Smooth muscle cell (in vitro differentiated cells): Measurements from ENCODE around the gene ADAMTSL1. TPM values are rescaled to one million over a fixed set of nuclear protein-coding genes. Genes with fewer than 3 reads are reported as not detected.

ENCODE experiments used
- DNase-seq: peaks from one replicate; lab custom pipeline; 2025; ENCODE audit not compliant: unreplicated experiment; lab: John Stamatoyannopoulos, UW
- H2AFZ ChIP-seq: fragments of 200-600 bp; sonication (generic); 2 replicates; pipeline ENCODE4 v1.6.0; 2016; ENCODE audit warnings: antibody characterized with exemption, low read depth, mild to moderate bottlenecking
- H3F3A ChIP-seq: fragments of 200-600 bp; sonication (generic); 2 replicates; pipeline ENCODE4 v1.6.0; 2017; ENCODE audit warnings: antibody characterized with exemption, low read depth
- H3K27ac ChIP-seq: fragments of 200-600 bp; sonication (generic); 2 replicates; pipeline ENCODE4 v1.5.1; 2016; ENCODE audit warnings: low read depth, mild to moderate bottlenecking
- H3K27me3 ChIP-seq: fragments of 200-600 bp; sonication (generic); 2 replicates; pipeline ENCODE4 v1.6.1; 2016; ENCODE audit warnings: low read depth, mild to moderate bottlenecking
- H3K36me3 ChIP-seq: fragments of 200-600 bp; sonication (generic); 2 replicates; pipeline ENCODE4 v1.5.1; 2016; ENCODE audit warnings: low read depth
- H3K4me1 ChIP-seq: fragments of 200-600 bp; sonication (generic); 2 replicates; pipeline ENCODE4 v1.5.1; 2016; ENCODE audit warnings: low read depth
- H3K4me2 ChIP-seq: fragments of 200-600 bp; sonication (generic); 2 replicates; pipeline ENCODE4 v1.6.0; 2016; ENCODE audit warnings: mild to moderate bottlenecking
- H3K4me3 ChIP-seq: fragments of 200-600 bp; sonication (generic); 2 replicates; pipeline ENCODE4 v1.5.1; 2016; ENCODE audit warnings: mild to moderate bottlenecking
- H3K79me2 ChIP-seq: fragments of 200-600 bp; sonication (generic); 2 replicates; pipeline ENCODE4 v1.6.0; 2016; ENCODE audit warnings: low read depth, mild to moderate bottlenecking
- H3K9ac ChIP-seq: fragments of 200-600 bp; sonication (generic); 2 replicates; pipeline ENCODE4 v1.6.0; 2016; ENCODE audit warnings: low read depth
- H3K9me3 ChIP-seq: fragments of 200-600 bp; sonication (generic); replicated peaks from 2 replicates; pipeline ENCODE4 v1.5.1; 2016; ENCODE audit warnings: low read depth
- H4K20me1 ChIP-seq: fragments of 200-600 bp; sonication (generic); 2 replicates; pipeline ENCODE4 v1.6.0; 2016; ENCODE audit warnings: low read depth
- WGBS: methylation state at CpG from one replicate; pipeline ENCODE4 v1.1.7; 2016; ENCODE audit warnings: low lambda C conversion rate; 5-methylcytosine and 5-hydroxymethylcytosine counted together
- polyA plus RNA-seq: library from polyadenylated mRNA; unstranded; fragments of >200 nt; fragmentation: Nextera tagmentation; extraction: Ambion mirVana; gene quantifications from 2 replicates; pipeline ENCODE4 v1.2.1, GENCODE V29; 2016
- total RNA-seq: library from RNA; depleted of rRNA; stranded (reverse); fragments of >200 nt; gene quantifications from 2 replicates; pipeline ENCODE4 v1.2.3, GENCODE V29; 2014
- TF ChIP-seq, protein P1 (sequence below): fragments of 200-600 bp; sonication (generic); IDR thresholded peaks from 2 replicates; pipeline ENCODE4 v1.5.1; 2017; ENCODE audit warnings: borderline replicate concordance, mild to moderate bottlenecking, antibody characterized with exemption; ENCODE audit not compliant: insufficient read depth, poor library complexity, severe bottlenecking

The ADAMTSL1 gene
- total and polyA plus RNA-seq, 2 experiments from 2014 or later = 4.3 to 4.4 TPM

DNA sequence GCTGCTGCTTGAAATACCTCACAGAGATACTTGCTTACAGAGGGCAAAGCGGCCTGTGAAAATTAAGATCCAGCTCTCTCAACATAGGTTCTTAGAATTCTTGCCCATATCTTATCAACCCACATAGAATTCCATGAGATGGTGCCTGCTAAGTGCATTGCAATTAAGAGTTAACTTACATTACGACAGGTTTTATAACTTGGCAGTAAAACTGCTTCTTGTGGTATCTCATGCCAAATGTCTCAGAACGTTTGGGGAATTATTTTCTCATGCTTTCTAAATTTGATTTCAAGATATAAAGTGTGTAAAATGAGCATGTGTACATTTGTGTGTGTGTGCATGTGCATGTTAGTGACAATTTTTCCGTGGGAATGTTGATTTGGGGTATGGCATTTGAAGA is 297.8 kb downstream of the ADAMTSL1 start:
- H3K27ac ChIP-seq = no peak overlapping the region
- 71% methylated on average over 4 of the region's 4 CpGs for WGBS
- H3F3A ChIP-seq = no peaks in the 10 kb centered on the region
- H4K20me1 ChIP-seq = no peaks in the 10 kb centered on the region
- H3K27me3 ChIP-seq = no peaks in the 10 kb centered on the region
- no peak overlapping the region for H2AFZ ChIP-seq
- no peaks in the 10 kb centered on the region for H3K79me2 ChIP-seq
- H3K9me3 ChIP-seq = no peaks in the 10 kb centered on the region
- H3K36me3 ChIP-seq = no peaks in the 10 kb centered on the region
- H3K4me2 ChIP-seq = no peak overlapping the region
- H3K4me1 ChIP-seq = no peaks in the 10 kb centered on the region
- H3K9ac ChIP-seq = no peak overlapping the region
- TF ChIP-seq, protein P1, sequence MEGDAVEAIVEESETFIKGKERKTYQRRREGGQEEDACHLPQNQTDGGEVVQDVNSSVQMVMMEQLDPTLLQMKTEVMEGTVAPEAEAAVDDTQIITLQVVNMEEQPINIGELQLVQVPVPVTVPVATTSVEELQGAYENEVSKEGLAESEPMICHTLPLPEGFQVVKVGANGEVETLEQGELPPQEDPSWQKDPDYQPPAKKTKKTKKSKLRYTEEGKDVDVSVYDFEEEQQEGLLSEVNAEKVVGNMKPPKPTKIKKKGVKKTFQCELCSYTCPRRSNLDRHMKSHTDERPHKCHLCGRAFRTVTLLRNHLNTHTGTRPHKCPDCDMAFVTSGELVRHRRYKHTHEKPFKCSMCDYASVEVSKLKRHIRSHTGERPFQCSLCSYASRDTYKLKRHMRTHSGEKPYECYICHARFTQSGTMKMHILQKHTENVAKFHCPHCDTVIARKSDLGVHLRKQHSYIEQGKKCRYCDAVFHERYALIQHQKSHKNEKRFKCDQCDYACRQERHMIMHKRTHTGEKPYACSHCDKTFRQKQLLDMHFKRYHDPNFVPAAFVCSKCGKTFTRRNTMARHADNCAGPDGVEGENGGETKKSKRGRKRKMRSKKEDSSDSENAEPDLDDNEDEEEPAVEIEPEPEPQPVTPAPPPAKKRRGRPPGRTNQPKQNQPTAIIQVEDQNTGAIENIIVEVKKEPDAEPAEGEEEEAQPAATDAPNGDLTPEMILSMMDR = no peak
- no peak for DNase-seq
- no peak overlapping the region for H3K4me3 ChIP-seq

DNA sequence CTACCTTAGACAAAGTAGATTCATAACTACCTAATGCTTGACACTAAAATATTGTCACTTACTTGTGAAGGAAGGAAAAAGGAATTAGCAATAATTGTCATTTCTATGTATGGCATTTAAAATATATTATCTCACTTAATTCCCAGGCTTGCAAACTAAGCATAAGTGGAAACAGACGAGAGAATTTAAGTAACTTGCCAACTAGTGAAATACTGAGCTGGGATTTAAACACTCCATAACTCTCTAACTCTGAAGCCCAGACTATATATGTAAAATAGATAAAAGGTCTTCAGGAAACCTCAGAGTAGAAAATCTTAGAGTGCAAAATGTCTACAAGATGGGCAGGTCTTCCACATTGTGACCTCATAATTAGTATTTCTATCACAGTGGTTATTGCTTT is 301.3 kb downstream of the ADAMTSL1 start:
- H4K20me1 ChIP-seq = no peaks in the 10 kb centered on the region
- H3K9ac ChIP-seq = no peak overlapping the region
- 21% methylated on average over 1 of the region's 1 CpG for WGBS
- no peak overlapping the region for H2AFZ ChIP-seq
- H3K27me3 ChIP-seq = no peaks in the 10 kb centered on the region
- TF ChIP-seq, protein P1 = no peak
- H3K4me3 ChIP-seq = no peak overlapping the region
- no peaks in the 10 kb centered on the region for H3K9me3 ChIP-seq
- H3K27ac ChIP-seq = no peak overlapping the region
- no peaks in the 10 kb centered on the region for H3K79me2 ChIP-seq
- DNase-seq = no peak
- H3K36me3 ChIP-seq = no peaks in the 10 kb centered on the region
- no peaks in the 10 kb centered on the region for H3K4me1 ChIP-seq
- no peak overlapping the region for H3K4me2 ChIP-seq
- H3F3A ChIP-seq = no peaks in the 10 kb centered on the region

DNA sequence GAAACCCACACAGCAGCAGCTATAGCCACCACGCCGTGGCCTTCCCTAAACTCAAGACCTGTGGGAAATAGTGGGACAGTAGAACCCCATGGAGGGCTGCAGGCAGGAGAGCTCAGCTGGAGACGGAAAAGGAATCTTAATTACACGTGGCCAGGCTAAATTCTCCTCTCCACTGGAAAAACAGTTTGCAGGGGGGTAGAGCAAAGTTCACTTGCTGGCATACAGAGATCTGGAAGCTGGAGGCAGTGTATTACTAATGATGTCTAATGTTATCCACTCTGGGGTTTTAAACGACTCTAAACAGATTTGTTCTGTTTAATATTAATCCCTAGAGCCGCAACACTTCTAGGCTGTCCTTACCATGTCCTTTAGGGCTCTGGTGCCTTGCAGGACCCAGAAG is 302.0 kb downstream of the ADAMTSL1 start:
- DNase-seq = no peak
- no peaks in the 10 kb centered on the region for H3K36me3 ChIP-seq
- no peaks in the 10 kb centered on the region for H3K4me1 ChIP-seq
- H3K9ac ChIP-seq = no peak overlapping the region
- no peak overlapping the region for H3K27ac ChIP-seq
- TF ChIP-seq, protein P1 = no peak
- H3K4me2 ChIP-seq = peak overlapping the region; percentile 48
- no peak overlapping the region for H2AFZ ChIP-seq
- 41% methylated on average over 6 of the region's 6 CpGs for WGBS
- no peaks in the 10 kb centered on the region for H3F3A ChIP-seq
- H3K79me2 ChIP-seq = no peaks in the 10 kb centered on the region
- no peaks in the 10 kb centered on the region for H3K27me3 ChIP-seq
- no peaks in the 10 kb centered on the region for H3K9me3 ChIP-seq
- H4K20me1 ChIP-seq = no peaks in the 10 kb centered on the region
- no peak overlapping the region for H3K4me3 ChIP-seq

DNA sequence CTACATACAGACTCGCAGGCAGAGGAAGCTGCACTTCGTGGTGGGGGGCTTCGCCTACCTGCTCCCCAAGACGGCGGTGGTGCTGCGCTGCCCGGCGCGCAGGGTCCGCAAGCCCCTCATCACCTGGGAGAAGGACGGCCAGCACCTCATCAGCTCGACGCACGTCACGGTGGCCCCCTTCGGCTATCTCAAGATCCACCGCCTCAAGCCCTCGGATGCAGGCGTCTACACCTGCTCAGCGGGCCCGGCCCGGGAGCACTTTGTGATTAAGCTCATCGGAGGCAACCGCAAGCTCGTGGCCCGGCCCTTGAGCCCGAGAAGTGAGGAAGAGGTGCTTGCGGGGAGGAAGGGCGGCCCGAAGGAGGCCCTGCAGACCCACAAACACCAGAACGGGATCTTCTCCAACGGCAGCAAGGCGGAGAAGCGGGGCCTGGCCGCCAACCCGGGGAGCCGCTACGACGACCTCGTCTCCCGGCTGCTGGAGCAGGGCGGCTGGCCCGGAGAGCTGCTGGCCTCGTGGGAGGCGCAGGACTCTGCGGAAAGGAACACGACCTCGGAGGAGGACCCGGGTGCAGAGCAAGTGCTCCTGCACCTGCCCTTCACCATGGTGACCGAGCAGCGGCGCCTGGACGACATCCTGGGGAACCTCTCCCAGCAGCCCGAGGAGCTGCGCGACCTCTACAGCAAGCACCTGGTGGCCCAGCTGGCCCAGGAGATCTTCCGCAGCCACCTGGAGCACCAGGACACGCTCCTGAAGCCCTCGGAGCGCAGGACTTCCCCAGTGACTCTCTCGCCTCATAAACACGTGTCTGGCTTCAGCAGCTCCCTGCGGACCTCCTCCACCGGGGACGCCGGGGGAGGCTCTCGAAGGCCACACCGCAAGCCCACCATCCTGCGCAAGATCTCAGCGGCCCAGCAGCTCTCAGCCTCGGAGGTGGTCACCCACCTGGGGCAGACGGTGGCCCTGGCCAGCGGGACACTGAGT is 303.2 kb downstream of the ADAMTSL1 start:
- 97% methylated on average over 73 of the region's 73 CpGs for WGBS
- Histone ChIP-seq H3K4me3 (no peak overlapping the region), H3K9ac (no peak overlapping the region)

More for the DNA sequence above, 303.2 kb downstream of the ADAMTSL1 start:
- Histone ChIP-seq H3K27ac (no peak overlapping the region), H3K79me2 (no peaks in the 10 kb centered on the region), H3K4me1 (no peaks in the 10 kb centered on the region), H4K20me1 (no peaks in the 10 kb centered on the region), H3K4me2 (no peak overlapping the region), H3F3A (no peaks in the 10 kb centered on the region), H3K36me3 (no peaks in the 10 kb centered on the region), H3K27me3 (no peaks in the 10 kb centered on the region), H3K9me3 (no peaks in the 10 kb centered on the region), H2AFZ (no peak overlapping the region)
- DNase-seq = no peak
- TF ChIP-seq, protein P1 = no peak
